Panc1 (cell line): ENCODE data around the gene STXBP5L.

Source experiments
- CTCF ChIP-seq: fragments of 450-650 bp; IDR thresholded peaks from 2 replicates; pipeline ENCODE4 v1.5.1; 2017; ENCODE audit warnings: mild to moderate bottlenecking
- POLR2AphosphoS5 ChIP-seq: IDR thresholded peaks from 2 replicates; pipeline ENCODE4 v1.6.1; 2012; ENCODE audit warnings: mild to moderate bottlenecking, low read depth, low read length, moderate library complexity
- REST ChIP-seq, 2 experiments: IDR thresholded peaks; 2 replicates each; pipeline ENCODE4 v1.6.1; 2011 to 2012; ENCODE audit warnings: low read depth in 2 of 2, control low read depth in 1 of 2, low read length in 1 of 2, mild to moderate bottlenecking in 1 of 2, moderate library complexity in 1 of 2; ENCODE audit not compliant: insufficient read depth in 1 of 2
- SIN3A ChIP-seq: IDR thresholded peaks from 2 replicates; pipeline ENCODE4 v1.6.1; 2012; ENCODE audit warnings: low read depth, mild to moderate bottlenecking, low read length, moderate library complexity, borderline replicate concordance; ENCODE audit not compliant: insufficient read depth

- TF ChIP-seq POLR2AphosphoS5 (no peak), CTCF (no peak), REST (IDR thresholded peaks at IDR 0.05; ENCODE audit: insufficient read depth in 1 of 2, low read depth in 2 of 2, low read length in 1 of 2) (no peak), SIN3A (no peak)
Observed at GRCh38 chr3:121096953-121097352, 188.9 kb downstream of the STXBP5L start.
